ENCODE measurements around the gene ECE2.

Gene ECE2

GRCh38 chr3:184275961-184276910 lies at the start of gene ECE2:
TSS of gene ECE2 (plus strand) at chr3:184276022. CDS start at chr3:184276154, 132 bp downstream.
- Histone ChIP-seq H3K9ac (ENCODE audit: insufficient read length) (no peak within 1 kb of the TSS), H3K36me3 (ENCODE audit: insufficient read depth, low read length) (no peaks in the 10 kb centered on the region), H3K27ac (no peak within 1 kb of the TSS), H3K4me3 (no peak within 1 kb of the TSS), H3K9me3 (ENCODE audit: low read depth, low read length) (no peaks in the 10 kb centered on the region)
- TF ChIP-seq POLR2AphosphoS5 (IDR thresholded peaks at IDR 0.05; ENCODE audit: borderline replicate concordance, low read depth, low read length) (no peak), FOXP2 (optimal IDR thresholded peaks at IDR 0.05; ENCODE audit: control extremely low read depth, extremely low read length, insufficient read depth) (no peak), EZH2 (IDR thresholded peaks at IDR 0.05) (no peak)
- DNase-seq (ENCODE audit: low read depth, low spot score): no peak

- H3K9ac ChIP-seq (ENCODE audit: insufficient read length): no peak overlapping the region
- TF ChIP-seq POLR2AphosphoS5 (IDR thresholded peaks at IDR 0.05; ENCODE audit: borderline replicate concordance, low read depth, low read length) (no peak), FOXP2 (optimal IDR thresholded peaks at IDR 0.05; ENCODE audit: control extremely low read depth, extremely low read length, insufficient read depth) (no peak), EZH2 (IDR thresholded peaks at IDR 0.05) (no peak)
- no peak for DNase-seq (ENCODE audit: low read depth, low spot score)
- no peak overlapping the region for H3K4me3 ChIP-seq
- H3K27ac ChIP-seq: no peak overlapping the region
- no peaks in the 10 kb centered on the region for H3K36me3 ChIP-seq (ENCODE audit: insufficient read depth, low read length)
- no peaks in the 10 kb centered on the region for H3K9me3 ChIP-seq (ENCODE audit: low read depth, low read length)
Measured at GRCh38 chr3:184227481-184227935, 48.3 kb upstream of the ECE2 start.

- DNase-seq (ENCODE audit: low read depth, low spot score): no peak
- TF ChIP-seq FOXP2 (optimal IDR thresholded peaks at IDR 0.05; ENCODE audit: control extremely low read depth, extremely low read length, insufficient read depth) (no peak), EZH2 (IDR thresholded peaks at IDR 0.05) (no peak), POLR2AphosphoS5 (IDR thresholded peaks at IDR 0.05; ENCODE audit: borderline replicate concordance, low read depth, low read length) (no peak)
- H3K36me3 ChIP-seq (ENCODE audit: insufficient read depth, low read length): no peaks in the 10 kb centered on the region
- H3K4me3 ChIP-seq: peak overlapping the region; percentile 82
- H3K9me3 ChIP-seq (ENCODE audit: low read depth, low read length): no peaks in the 10 kb centered on the region
- H3K27ac ChIP-seq: no peak overlapping the region
- no peak overlapping the region for H3K9ac ChIP-seq (ENCODE audit: insufficient read length)
Measured at GRCh38 chr3:184228376-184229137, 47.3 kb upstream of the ECE2 start.

GRCh38 chr3:184229394-184230080 lies 46.3 kb upstream of the ECE2 start, which contains the start of gene VWA5B2:
TSS of gene VWA5B2 (plus strand) at chr3:184229585. CDS start at chr3:184230529, 944 bp downstream.
- peak within 1 kb of the TSS; percentile 82 for H3K4me3 ChIP-seq
- H3K9me3 ChIP-seq (ENCODE audit: low read depth, low read length): no peaks in the 10 kb centered on the region
- H3K36me3 ChIP-seq (ENCODE audit: insufficient read depth, low read length): no peaks in the 10 kb centered on the region
- TF ChIP-seq FOXP2 (optimal IDR thresholded peaks at IDR 0.05; ENCODE audit: control extremely low read depth, extremely low read length, insufficient read depth) (no peak), POLR2AphosphoS5 (IDR thresholded peaks at IDR 0.05; ENCODE audit: borderline replicate concordance, low read depth, low read length) (no peak)
- no peak for DNase-seq (ENCODE audit: low read depth, low spot score)
- no peak within 1 kb of the TSS for H3K27ac ChIP-seq
- no peak within 1 kb of the TSS for H3K9ac ChIP-seq (ENCODE audit: insufficient read length)

GRCh38 chr3:184230081-184230602 lies 45.7 kb upstream of the ECE2 start:
- Histone ChIP-seq H3K9ac (ENCODE audit: insufficient read length) (no peak overlapping the region), H3K4me3 (peak overlapping the region; percentile 82)
- TF ChIP-seq POLR2AphosphoS5 (IDR thresholded peaks at IDR 0.05; ENCODE audit: borderline replicate concordance, low read depth, low read length) (no peak), EZH2 (IDR thresholded peaks at IDR 0.05) (peak; percentile 98)

GRCh38 chr3:184230603-184231528 lies 45.0 kb upstream of the ECE2 start:
- DNase-seq (ENCODE audit: low read depth, low spot score): no peak
- H3K27ac ChIP-seq: no peak overlapping the region

More at GRCh38 chr3:184230081-184230602, 45.7 kb upstream of the ECE2 start:
- H3K36me3 ChIP-seq (ENCODE audit: insufficient read depth, low read length): no peaks in the 10 kb centered on the region
- no peaks in the 10 kb centered on the region for H3K9me3 ChIP-seq (ENCODE audit: low read depth, low read length)
- DNase-seq (ENCODE audit: low read depth, low spot score): no peak
- no peak overlapping the region for H3K27ac ChIP-seq

GRCh38 chr3:184231671-184232070 lies 44.2 kb upstream of the ECE2 start:
- Histone ChIP-seq H3K9me3 (ENCODE audit: low read depth, low read length) (no peaks in the 10 kb centered on the region), H3K4me3 (no peak overlapping the region), H3K27ac (no peak overlapping the region), H3K36me3 (ENCODE audit: insufficient read depth, low read length) (no peaks in the 10 kb centered on the region), H3K9ac (ENCODE audit: insufficient read length) (no peak overlapping the region)
- no peak for TF ChIP-seq EZH2 (IDR thresholded peaks at IDR 0.05)
- no peak for TF ChIP-seq FOXP2 (optimal IDR thresholded peaks at IDR 0.05; ENCODE audit: control extremely low read depth, extremely low read length, insufficient read depth)
- no peak for TF ChIP-seq POLR2AphosphoS5 (IDR thresholded peaks at IDR 0.05; ENCODE audit: borderline replicate concordance, low read depth, low read length)
- no peak for DNase-seq (ENCODE audit: low read depth, low spot score)

More at GRCh38 chr3:184230603-184231528, 45.0 kb upstream of the ECE2 start:
- Histone ChIP-seq H3K9me3 (ENCODE audit: low read depth, low read length) (no peaks in the 10 kb centered on the region), H3K9ac (ENCODE audit: insufficient read length) (no peak overlapping the region), H3K36me3 (ENCODE audit: insufficient read depth, low read length) (no peaks in the 10 kb centered on the region), H3K4me3 (peak overlapping the region; percentile 82)
- TF ChIP-seq POLR2AphosphoS5 (IDR thresholded peaks at IDR 0.05; ENCODE audit: borderline replicate concordance, low read depth, low read length): no peak
- TF ChIP-seq EZH2 (IDR thresholded peaks at IDR 0.05): peak; percentile 24

Data from SK-N-MC (cell line).